Measurements from ENCODE around the gene ADAM23. TPM values are rescaled to one million over a fixed set of nuclear protein-coding genes. Genes with fewer than 3 reads are reported as not detected.

Gene ADAM23
- polyA plus RNA-seq, 1 donor (not counting 4 experiments of a cell fraction or from before 2014, with no cell fraction given), result 1.3 TPM

DNA sequence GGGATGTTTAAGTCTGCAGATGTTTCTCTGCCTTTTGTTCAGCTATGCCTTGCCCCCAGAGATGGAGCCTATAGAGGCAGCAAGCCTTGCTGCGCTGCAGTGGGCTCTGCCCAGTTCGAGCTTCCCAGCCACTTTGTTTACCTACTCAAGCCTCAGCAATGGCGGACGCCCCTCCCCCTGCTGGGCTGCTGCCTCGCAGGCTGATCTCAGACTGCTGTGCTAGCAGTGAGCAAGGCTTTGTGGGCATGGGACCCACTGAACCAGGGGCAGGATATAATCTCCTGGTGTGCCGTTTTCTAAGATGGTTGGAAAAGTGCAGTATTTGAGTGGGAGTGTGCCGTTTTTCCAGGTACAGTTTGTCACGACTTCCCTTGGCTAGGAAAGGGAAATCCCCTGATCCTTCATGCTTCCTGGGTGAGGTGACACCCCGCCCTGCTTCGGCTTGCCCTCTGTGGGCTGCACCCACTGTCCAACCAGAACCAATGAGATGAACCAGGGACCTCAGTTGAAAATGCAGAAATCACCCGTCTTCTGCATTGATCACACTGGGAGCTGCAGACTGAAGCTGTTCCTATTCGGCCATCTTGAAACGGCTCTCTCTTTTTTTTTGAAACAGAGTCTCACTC lies 27.6 kb upstream of the ADAM23 start:
- dilution Hi-C loops (cut with MboI; ENCODE audit: extremely low pct_ligation_motif_present, low sequenced_read_pairs), result no loop called here
- no peaks in the 10 kb centered on the region for H3K27me3 ChIP-seq (ENCODE audit: control insufficient read depth, extremely low read depth, insufficient read depth, low read length)
- TF ChIP-seq EZH2 (IDR thresholded peaks at IDR 0.05; ENCODE audit: low read length), result no peak
- TF ChIP-seq, protein P1, sequence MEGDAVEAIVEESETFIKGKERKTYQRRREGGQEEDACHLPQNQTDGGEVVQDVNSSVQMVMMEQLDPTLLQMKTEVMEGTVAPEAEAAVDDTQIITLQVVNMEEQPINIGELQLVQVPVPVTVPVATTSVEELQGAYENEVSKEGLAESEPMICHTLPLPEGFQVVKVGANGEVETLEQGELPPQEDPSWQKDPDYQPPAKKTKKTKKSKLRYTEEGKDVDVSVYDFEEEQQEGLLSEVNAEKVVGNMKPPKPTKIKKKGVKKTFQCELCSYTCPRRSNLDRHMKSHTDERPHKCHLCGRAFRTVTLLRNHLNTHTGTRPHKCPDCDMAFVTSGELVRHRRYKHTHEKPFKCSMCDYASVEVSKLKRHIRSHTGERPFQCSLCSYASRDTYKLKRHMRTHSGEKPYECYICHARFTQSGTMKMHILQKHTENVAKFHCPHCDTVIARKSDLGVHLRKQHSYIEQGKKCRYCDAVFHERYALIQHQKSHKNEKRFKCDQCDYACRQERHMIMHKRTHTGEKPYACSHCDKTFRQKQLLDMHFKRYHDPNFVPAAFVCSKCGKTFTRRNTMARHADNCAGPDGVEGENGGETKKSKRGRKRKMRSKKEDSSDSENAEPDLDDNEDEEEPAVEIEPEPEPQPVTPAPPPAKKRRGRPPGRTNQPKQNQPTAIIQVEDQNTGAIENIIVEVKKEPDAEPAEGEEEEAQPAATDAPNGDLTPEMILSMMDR (optimal IDR thresholded peaks at IDR 0.05 in 1 of 3, IDR thresholded peaks at IDR 0.05 in 1 of 3, conservative IDR thresholded peaks at IDR 0.05 in 1 of 3; ENCODE audit: extremely low read depth in 1 of 3, insufficient read depth in 2 of 3, low read length in 3 of 3), result no peak
- H4K20me1 ChIP-seq (ENCODE audit: control insufficient read depth, extremely low read depth, insufficient read depth, low read length), result no peaks in the 10 kb centered on the region
- H3K27ac ChIP-seq (ENCODE audit: control insufficient read depth, insufficient read depth, low read length), result no peak overlapping the region
- H3K4me2 ChIP-seq (ENCODE audit: control insufficient read depth, extremely low read depth, insufficient read depth, low read depth, low read length), result no peak overlapping the region
- no peak for DNase-seq (ENCODE audit: low read depth, low spot score)
- H3K4me1 ChIP-seq (ENCODE audit: control insufficient read depth, extremely low read depth, insufficient read depth, low read length), result no peaks in the 10 kb centered on the region
- no peaks in the 10 kb centered on the region for H3K79me2 ChIP-seq (ENCODE audit: control insufficient read depth, insufficient read depth, low read length)
- no peaks in the 10 kb centered on the region for H3K9me3 ChIP-seq (ENCODE audit: control insufficient read depth, low read depth, low read length)
- H3K4me3 ChIP-seq (ENCODE audit: control insufficient read depth in 2 of 3, extremely low read depth in 1 of 3, insufficient read depth in 2 of 3, low read depth in 1 of 3, low read length in 3 of 3), result no peak overlapping the region
- no peaks in the 10 kb centered on the region for H3K36me3 ChIP-seq (ENCODE audit: control insufficient read depth in 2 of 2, extremely low read depth in 1 of 2, insufficient read depth in 2 of 2, low read length in 2 of 2)
- H3K9me1 ChIP-seq (ENCODE audit: control insufficient read depth, extremely low read depth, insufficient read depth, low read length), result no peaks in the 10 kb centered on the region
- H3K9ac ChIP-seq (ENCODE audit: control insufficient read depth, extremely low read depth, insufficient read depth, low read length), result no peak overlapping the region
- no peak overlapping the region for H2AFZ ChIP-seq (ENCODE audit: control insufficient read depth, low read length)
- no peak for FAIRE-seq

DNA sequence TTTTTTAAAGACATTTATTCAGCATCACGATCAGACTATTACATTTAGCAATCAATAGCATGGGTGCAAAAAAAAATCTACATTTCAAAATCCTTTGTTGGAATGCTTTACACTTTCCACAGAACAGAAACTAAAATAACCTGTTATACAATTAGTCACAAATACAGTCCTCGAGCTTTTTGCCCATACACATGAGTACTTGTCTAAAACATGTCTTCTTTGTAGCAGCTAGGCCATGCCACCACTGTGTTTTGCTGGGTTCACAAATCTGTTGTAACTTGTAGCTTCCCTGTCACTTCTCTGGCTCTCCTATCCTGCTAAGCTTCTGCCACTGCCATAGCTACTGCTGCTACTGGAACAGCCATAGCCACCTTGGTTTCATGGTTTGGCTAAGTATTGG lies 24.4 kb upstream of the ADAM23 start:
- no peak overlapping the region for H3K9ac ChIP-seq (ENCODE audit: control insufficient read depth, extremely low read depth, insufficient read depth, low read length)
- no peaks in the 10 kb centered on the region for H3K27me3 ChIP-seq (ENCODE audit: control insufficient read depth, extremely low read depth, insufficient read depth, low read length)
- dilution Hi-C loops (cut with MboI; ENCODE audit: extremely low pct_ligation_motif_present, low sequenced_read_pairs), result no loop called here
- TF ChIP-seq, protein P1 (optimal IDR thresholded peaks at IDR 0.05 in 1 of 3, IDR thresholded peaks at IDR 0.05 in 1 of 3, conservative IDR thresholded peaks at IDR 0.05 in 1 of 3; ENCODE audit: extremely low read depth in 1 of 3, insufficient read depth in 2 of 3, low read length in 3 of 3), result no peak
- no peak for TF ChIP-seq EZH2 (IDR thresholded peaks at IDR 0.05; ENCODE audit: low read length)
- DNase-seq (ENCODE audit: low read depth, low spot score) (no peak), FAIRE-seq (no peak)
- H3K36me3 ChIP-seq (ENCODE audit: control insufficient read depth in 2 of 2, extremely low read depth in 1 of 2, insufficient read depth in 2 of 2, low read length in 2 of 2), result no peaks in the 10 kb centered on the region
- H3K27ac ChIP-seq (ENCODE audit: control insufficient read depth, insufficient read depth, low read length), result no peak overlapping the region
- H3K4me3 ChIP-seq (ENCODE audit: control insufficient read depth in 2 of 3, extremely low read depth in 1 of 3, insufficient read depth in 2 of 3, low read depth in 1 of 3, low read length in 3 of 3), result no peak overlapping the region
- H3K4me2 ChIP-seq (ENCODE audit: control insufficient read depth, extremely low read depth, insufficient read depth, low read depth, low read length), result no peak overlapping the region
- no peaks in the 10 kb centered on the region for H3K4me1 ChIP-seq (ENCODE audit: control insufficient read depth, extremely low read depth, insufficient read depth, low read length)
- no peaks in the 10 kb centered on the region for H3K9me3 ChIP-seq (ENCODE audit: control insufficient read depth, low read depth, low read length)
- H4K20me1 ChIP-seq (ENCODE audit: control insufficient read depth, extremely low read depth, insufficient read depth, low read length), result no peaks in the 10 kb centered on the region
- no peaks in the 10 kb centered on the region for H3K9me1 ChIP-seq (ENCODE audit: control insufficient read depth, extremely low read depth, insufficient read depth, low read length)
- no peaks in the 10 kb centered on the region for H3K79me2 ChIP-seq (ENCODE audit: control insufficient read depth, insufficient read depth, low read length)
- H2AFZ ChIP-seq (ENCODE audit: control insufficient read depth, low read length), result no peak overlapping the region

Data from keratinocyte (primary cell).